Smooth muscle cell (in vitro differentiated cells): ENCODE data around the gene FAM114A1. TPM values are rescaled to one million over a fixed set of nuclear protein-coding genes. Genes with fewer than 3 reads are reported as not detected.
A peak's percentile ranks its signal among the peaks of the same experiment; 100 is the strongest.

ENCODE experiments used
- DNase-seq: peaks from one replicate; lab custom pipeline; 2025; ENCODE audit not compliant: unreplicated experiment; lab: John Stamatoyannopoulos, UW
- H2AFZ ChIP-seq: fragments of 200-600 bp; sonication (generic); 2 replicates; pipeline ENCODE4 v1.6.0; 2016; ENCODE audit warnings: antibody characterized with exemption, low read depth, mild to moderate bottlenecking
- H3F3A ChIP-seq: fragments of 200-600 bp; sonication (generic); 2 replicates; pipeline ENCODE4 v1.6.0; 2017; ENCODE audit warnings: antibody characterized with exemption, low read depth
- H3K27ac ChIP-seq: fragments of 200-600 bp; sonication (generic); 2 replicates; pipeline ENCODE4 v1.5.1; 2016; ENCODE audit warnings: low read depth, mild to moderate bottlenecking
- H3K27me3 ChIP-seq: fragments of 200-600 bp; sonication (generic); 2 replicates; pipeline ENCODE4 v1.6.1; 2016; ENCODE audit warnings: low read depth, mild to moderate bottlenecking
- H3K36me3 ChIP-seq: fragments of 200-600 bp; sonication (generic); 2 replicates; pipeline ENCODE4 v1.5.1; 2016; ENCODE audit warnings: low read depth
- H3K4me1 ChIP-seq: fragments of 200-600 bp; sonication (generic); 2 replicates; pipeline ENCODE4 v1.5.1; 2016; ENCODE audit warnings: low read depth
- H3K4me2 ChIP-seq: fragments of 200-600 bp; sonication (generic); 2 replicates; pipeline ENCODE4 v1.6.0; 2016; ENCODE audit warnings: mild to moderate bottlenecking
- H3K4me3 ChIP-seq: fragments of 200-600 bp; sonication (generic); 2 replicates; pipeline ENCODE4 v1.5.1; 2016; ENCODE audit warnings: mild to moderate bottlenecking
- H3K79me2 ChIP-seq: fragments of 200-600 bp; sonication (generic); 2 replicates; pipeline ENCODE4 v1.6.0; 2016; ENCODE audit warnings: low read depth, mild to moderate bottlenecking
- H3K9ac ChIP-seq: fragments of 200-600 bp; sonication (generic); 2 replicates; pipeline ENCODE4 v1.6.0; 2016; ENCODE audit warnings: low read depth
- H3K9me3 ChIP-seq: fragments of 200-600 bp; sonication (generic); replicated peaks from 2 replicates; pipeline ENCODE4 v1.5.1; 2016; ENCODE audit warnings: low read depth
- H4K20me1 ChIP-seq: fragments of 200-600 bp; sonication (generic); 2 replicates; pipeline ENCODE4 v1.6.0; 2016; ENCODE audit warnings: low read depth
- WGBS: methylation state at CpG from one replicate; pipeline ENCODE4 v1.1.7; 2016; ENCODE audit warnings: low lambda C conversion rate; 5-methylcytosine and 5-hydroxymethylcytosine counted together
- polyA plus RNA-seq: library from polyadenylated mRNA; unstranded; fragments of >200 nt; fragmentation: Nextera tagmentation; extraction: Ambion mirVana; gene quantifications from 2 replicates; pipeline ENCODE4 v1.2.1, GENCODE V29; 2016
- total RNA-seq: library from RNA; depleted of rRNA; stranded (reverse); fragments of >200 nt; gene quantifications from 2 replicates; pipeline ENCODE4 v1.2.3, GENCODE V29; 2014
- TF ChIP-seq, protein P1 (sequence below): fragments of 200-600 bp; sonication (generic); IDR thresholded peaks from 2 replicates; pipeline ENCODE4 v1.5.1; 2017; ENCODE audit warnings: borderline replicate concordance, mild to moderate bottlenecking, antibody characterized with exemption; ENCODE audit not compliant: insufficient read depth, poor library complexity, severe bottlenecking

FAM114A1 gene
- total and polyA plus RNA-seq, 2 experiments from 2014 or later, result 213 to 226 TPM

DNA sequence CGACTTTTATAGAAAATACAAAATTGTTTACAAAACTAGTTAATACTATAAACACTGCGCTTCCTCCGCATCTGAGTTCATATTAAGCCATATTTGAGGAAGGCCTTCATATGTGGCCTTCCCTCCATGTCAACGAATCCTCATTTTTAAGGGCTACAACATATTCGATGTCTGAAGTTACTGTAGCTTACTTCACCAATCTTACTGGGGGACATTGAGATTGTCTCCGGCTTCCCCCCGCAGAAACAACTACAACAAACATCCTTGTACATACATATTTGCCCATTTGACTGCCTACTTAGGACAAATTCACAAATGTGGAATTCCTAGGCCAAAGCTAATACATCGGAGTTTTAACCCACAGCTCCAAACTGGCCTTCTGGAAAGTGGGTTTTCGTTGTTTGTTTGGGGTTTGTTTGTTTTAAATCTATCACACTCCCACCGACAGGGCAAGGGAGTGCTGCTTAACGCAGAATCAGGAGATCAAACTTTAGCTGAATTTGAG lies 581 bp upstream of the FAM114A1 start:
- 52% methylated on average over 11 of the region's 11 CpGs for WGBS
- Histone ChIP-seq H3K79me2 (peaks cover 44% of the 10 kb centered on the region), H3K4me1 (peaks cover 22% of the 10 kb centered on the region), H2AFZ (peak overlapping the region; percentile 92), H3K36me3 (no peaks in the 10 kb centered on the region), H3K4me2 (peak overlapping the region; percentile 95), H3K4me3 (peak overlapping the region; percentile 89), H4K20me1 (peaks cover 27% of the 10 kb centered on the region), H3K27me3 (no peaks in the 10 kb centered on the region), H3K27ac (peak overlapping the region; percentile 96), H3K9ac (peak overlapping the region; percentile 88), H3K9me3 (no peaks in the 10 kb centered on the region), H3F3A (peaks cover 10% of the 10 kb centered on the region)
- TF ChIP-seq, protein P1, sequence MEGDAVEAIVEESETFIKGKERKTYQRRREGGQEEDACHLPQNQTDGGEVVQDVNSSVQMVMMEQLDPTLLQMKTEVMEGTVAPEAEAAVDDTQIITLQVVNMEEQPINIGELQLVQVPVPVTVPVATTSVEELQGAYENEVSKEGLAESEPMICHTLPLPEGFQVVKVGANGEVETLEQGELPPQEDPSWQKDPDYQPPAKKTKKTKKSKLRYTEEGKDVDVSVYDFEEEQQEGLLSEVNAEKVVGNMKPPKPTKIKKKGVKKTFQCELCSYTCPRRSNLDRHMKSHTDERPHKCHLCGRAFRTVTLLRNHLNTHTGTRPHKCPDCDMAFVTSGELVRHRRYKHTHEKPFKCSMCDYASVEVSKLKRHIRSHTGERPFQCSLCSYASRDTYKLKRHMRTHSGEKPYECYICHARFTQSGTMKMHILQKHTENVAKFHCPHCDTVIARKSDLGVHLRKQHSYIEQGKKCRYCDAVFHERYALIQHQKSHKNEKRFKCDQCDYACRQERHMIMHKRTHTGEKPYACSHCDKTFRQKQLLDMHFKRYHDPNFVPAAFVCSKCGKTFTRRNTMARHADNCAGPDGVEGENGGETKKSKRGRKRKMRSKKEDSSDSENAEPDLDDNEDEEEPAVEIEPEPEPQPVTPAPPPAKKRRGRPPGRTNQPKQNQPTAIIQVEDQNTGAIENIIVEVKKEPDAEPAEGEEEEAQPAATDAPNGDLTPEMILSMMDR, result no peak
- no peak for DNase-seq

DNA sequence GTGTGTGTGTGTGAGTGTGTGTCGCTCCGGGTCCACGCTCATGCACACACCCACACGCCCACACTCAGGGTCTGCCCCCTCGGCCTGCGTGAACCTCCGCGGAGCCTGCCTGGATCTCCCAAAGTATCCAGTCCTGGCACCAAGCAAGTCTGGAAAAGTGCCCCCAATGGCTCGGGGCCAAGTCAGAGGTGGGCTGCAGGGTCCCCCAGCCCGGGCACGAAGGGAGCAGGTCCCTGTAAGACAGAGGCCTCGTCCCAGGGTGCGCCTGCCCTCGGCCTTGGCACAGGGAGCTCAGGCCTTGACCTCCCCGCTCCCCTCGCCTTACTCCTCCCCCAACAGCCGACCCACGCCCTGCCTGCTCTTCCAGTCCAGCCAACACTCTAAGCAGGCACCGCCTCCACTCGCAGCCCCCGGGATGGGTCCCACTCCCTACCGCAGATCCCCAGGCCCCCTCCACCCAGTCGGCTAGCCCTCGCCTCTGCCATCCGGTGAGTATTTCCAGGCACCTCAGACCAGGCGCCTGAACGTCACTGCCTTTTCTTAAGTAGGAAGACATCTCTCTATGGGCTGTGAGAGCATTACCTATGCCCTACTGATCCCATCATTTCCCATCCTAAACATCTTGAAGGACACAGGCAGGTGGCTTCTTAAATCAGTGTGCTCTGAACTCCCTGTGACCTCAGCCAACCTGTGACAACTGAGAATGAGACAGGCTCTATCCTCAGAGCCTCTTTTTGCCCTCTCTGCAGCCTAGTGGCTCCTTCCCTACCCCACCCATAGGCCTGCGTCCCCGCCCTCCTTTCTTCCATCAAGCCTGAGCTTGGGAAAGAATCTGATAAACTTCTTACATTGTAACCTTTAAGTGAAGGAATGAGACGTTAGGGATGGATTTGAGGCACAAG lies 704 bp downstream of the FAM114A1 start:
- H3K4me1 ChIP-seq, result peaks cover 22% of the 10 kb centered on the region
- 3% methylated on average over 28 of the region's 30 CpGs for WGBS
- no peak overlapping the region for H2AFZ ChIP-seq
- H3K36me3 ChIP-seq, result no peaks in the 10 kb centered on the region
- H3K9ac ChIP-seq, result peak overlapping the region; percentile 100
- peaks cover 10% of the 10 kb centered on the region for H3F3A ChIP-seq
- peaks cover 39% of the 10 kb centered on the region for H4K20me1 ChIP-seq
- peak overlapping the region; percentile 99 for H3K27ac ChIP-seq
- H3K79me2 ChIP-seq, result peaks cover 56% of the 10 kb centered on the region
- peak overlapping the region; percentile 89 for H3K4me3 ChIP-seq
- H3K4me2 ChIP-seq, result peak overlapping the region; percentile 87
- H3K27me3 ChIP-seq, result no peaks in the 10 kb centered on the region
- no peaks in the 10 kb centered on the region for H3K9me3 ChIP-seq
- TF ChIP-seq, protein P1, result no peak
- peak; percentile 41 for DNase-seq

DNA sequence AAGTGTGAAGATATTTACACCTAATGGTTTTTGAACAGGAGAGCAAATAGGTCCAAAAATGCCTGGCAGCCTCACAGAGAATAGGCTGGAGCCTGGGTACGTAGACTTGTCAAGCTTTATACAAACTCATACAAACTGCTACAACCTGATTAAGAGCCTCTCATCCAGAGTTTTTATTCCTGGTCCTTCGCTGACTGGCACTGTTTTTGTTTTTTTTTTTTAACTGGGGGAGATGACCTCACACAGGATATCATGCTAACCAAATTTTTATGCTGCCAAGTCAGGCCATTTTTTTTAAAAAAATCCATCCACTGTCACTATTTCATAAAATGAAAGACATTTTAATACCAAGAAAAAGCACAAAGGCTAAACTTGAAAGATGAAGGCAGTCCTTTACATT lies 1.9 kb downstream of the FAM114A1 start:
- Histone ChIP-seq H3F3A (peaks cover 10% of the 10 kb centered on the region), H3K9me3 (no peaks in the 10 kb centered on the region), H2AFZ (no peak overlapping the region), H3K4me3 (peak overlapping the region; percentile 89), H4K20me1 (peaks cover 51% of the 10 kb centered on the region), H3K27ac (peak overlapping the region; percentile 99), H3K27me3 (no peaks in the 10 kb centered on the region), H3K4me1 (peaks cover 22% of the 10 kb centered on the region), H3K36me3 (no peaks in the 10 kb centered on the region), H3K9ac (no peak overlapping the region), H3K79me2 (peaks cover 68% of the 10 kb centered on the region), H3K4me2 (peak overlapping the region; percentile 87)
- WGBS, result 85% methylated on average over 2 of the region's 2 CpGs
- DNase-seq, result no peak
- TF ChIP-seq, protein P1, result no peak
